Heart right ventricle (tissue), 16 donors: ENCODE data around the gene LINC01488. TPM values are rescaled to one million over a fixed set of nuclear protein-coding genes. Genes with fewer than 3 reads are reported as not detected.

Experiments
- ATAC-seq, 8 donors: fragments of 200-7000 bp; cut with Tn5 transposase; one replicate each; pipeline ENCODE4 v1.9.1; 2020; ENCODE audit warnings: mild to moderate bottlenecking in 8 of 8, moderate library complexity in 8 of 8, moderate number of reproducible peaks in 1 of 8
- DNase-seq, 2 donors: peaks; one replicate each; pipeline ENCODE4 v3.0.0-alpha.2; 2020
- H3K27ac ChIP-seq, 10 donors: fragments of 200-600 bp; sonication (generic) in 2 of 10; one replicate each; pipeline versions ENCODE4 v1.5.0 to v1.8.0; 2020 to 2022; ENCODE audit warnings: mild to moderate bottlenecking in 3 of 10
- H3K27me3 ChIP-seq, 7 donors: fragments of 200-600 bp; one replicate each; pipeline ENCODE4 v1.8.0; 2021 to 2022; ENCODE audit warnings: mild to moderate bottlenecking in 2 of 7
- H3K36me3 ChIP-seq, 9 donors: fragments of 200-600 bp; sonication (generic) in 1 of 9; one replicate each; pipeline versions ENCODE4 v1.5.0 to v1.8.0; 2020 to 2022; ENCODE audit warnings: mild to moderate bottlenecking in 2 of 9
- H3K4me1 ChIP-seq, 9 donors: fragments of 200-600 bp; sonication (generic) in 1 of 9; one replicate each; pipeline versions ENCODE4 v1.5.0 to v1.8.0; 2020 to 2022; ENCODE audit warnings: mild to moderate bottlenecking in 4 of 9
- H3K4me3 ChIP-seq, 10 donors: fragments of 200-600 bp; sonication (generic) in 2 of 10; one replicate each; pipeline versions ENCODE4 v1.5.0 to v1.8.0; 2020 to 2022; ENCODE audit warnings: mild to moderate bottlenecking in 7 of 10, moderate library complexity in 2 of 10
- H3K9me3 ChIP-seq, 11 donors: fragments of 200-600 bp in 10 of 11; sonication (generic) in 2 of 11; one replicate each; pipeline versions ENCODE4 v1.5.0 to v1.8.0; 2013 to 2022; ENCODE audit warnings: mild to moderate bottlenecking in 2 of 11, control low read depth in 1 of 11, moderate library complexity in 1 of 11
- WGBS, 2 donors: extraction: QIAGEN DNeasy Blood & Tissue Kit; methylation state at CpG; one replicate each; pipeline ENCODE4 v1.1.7; 2013; ENCODE audit warnings: inconsistent platforms in 1 of 2; 5-methylcytosine and 5-hydroxymethylcytosine counted together
- intact Hi-C, 10 donors: fragments of 100-400 bp; cut with DNase I; formaldehyde crosslinking; loops; one replicate each; pipeline versions ENCODE4 v1.11.1 to v1.14.2; 2022
- polyA plus RNA-seq, 2 donors: library from polyadenylated mRNA; stranded (reverse); fragments of 200-250 nt; gene quantifications; one replicate each; pipeline ENCODE4 v1.2.3, GENCODE V29; 2013
- total RNA-seq, 10 donors: library from RNA; stranded (reverse); fragmentation: NEBNext Ultra II Directional in 3 of 10; extraction: Animal tissue kit (Norgen Biotek cat#: 25700) in 3 of 10; gene quantifications; one replicate each; pipeline versions ENCODE4 v1.2.1 to v1.2.4, GENCODE V29; 2021 to 2023
- TF ChIP-seq, protein P1 (sequence below), 9 donors: fragments of 200-600 bp; sonication (generic) in 2 of 9; IDR thresholded peaks; one replicate each; pipeline versions ENCODE4 v1.5.0 to v1.8.0; 2021 to 2022; ENCODE audit warnings: antibody characterized with exemption in 9 of 9, mild to moderate bottlenecking in 5 of 9, moderate library complexity in 1 of 9
- donor health status: Arrhythmogenic right ventricular cardiomyopathy.
- donor health status: ischemic (EF 13 %, LVEDD 7.1; RV severe dilation, severe dysfunction).
- donor health status: healthy with polysubstance abuse.
- donor health status: DM: no; HTN: yes; CAD: no.
- donor health status: DM: no; HTN: no; CAD: no.
- donor health status: ischemic (EF 25% LVEDD 6.9; RV normal size, moderate dysfunction).
- donor health status: ischemic (EF 25% LVEDD 5.7; RV mildly dilated, moderate dysfunction).
- donor health status: healthy.
- donor health status: DM: yes; HTN: yes; CAD: no.
- donor health status: Ischemic cardiomyopathy.
- donor health status: ischemic (EF 35%, LVEDD 5.7; RV mildly dilated, moderate dysfunction).
- donor health status: nonischemic (EF 11% LVEDD 7.7; RV severe dilation, severe dysfunction).
- donor health status: DM: yes; HTN: yes; CAD: no.
- donor health status: PGD.
- donor health status: ischemic (EF 29% LVEDD 5.4; RV normal size, mild dysfunction).
- donor health status: nonischemic (EF 23%, LVEDD 6.1; RV moderate dilation, normal function).

LINC01488 gene
- total and polyA plus RNA-seq, 12 donors: 0.03 to 0.59 (median 0.15) TPM; not detected in 4

DNA sequence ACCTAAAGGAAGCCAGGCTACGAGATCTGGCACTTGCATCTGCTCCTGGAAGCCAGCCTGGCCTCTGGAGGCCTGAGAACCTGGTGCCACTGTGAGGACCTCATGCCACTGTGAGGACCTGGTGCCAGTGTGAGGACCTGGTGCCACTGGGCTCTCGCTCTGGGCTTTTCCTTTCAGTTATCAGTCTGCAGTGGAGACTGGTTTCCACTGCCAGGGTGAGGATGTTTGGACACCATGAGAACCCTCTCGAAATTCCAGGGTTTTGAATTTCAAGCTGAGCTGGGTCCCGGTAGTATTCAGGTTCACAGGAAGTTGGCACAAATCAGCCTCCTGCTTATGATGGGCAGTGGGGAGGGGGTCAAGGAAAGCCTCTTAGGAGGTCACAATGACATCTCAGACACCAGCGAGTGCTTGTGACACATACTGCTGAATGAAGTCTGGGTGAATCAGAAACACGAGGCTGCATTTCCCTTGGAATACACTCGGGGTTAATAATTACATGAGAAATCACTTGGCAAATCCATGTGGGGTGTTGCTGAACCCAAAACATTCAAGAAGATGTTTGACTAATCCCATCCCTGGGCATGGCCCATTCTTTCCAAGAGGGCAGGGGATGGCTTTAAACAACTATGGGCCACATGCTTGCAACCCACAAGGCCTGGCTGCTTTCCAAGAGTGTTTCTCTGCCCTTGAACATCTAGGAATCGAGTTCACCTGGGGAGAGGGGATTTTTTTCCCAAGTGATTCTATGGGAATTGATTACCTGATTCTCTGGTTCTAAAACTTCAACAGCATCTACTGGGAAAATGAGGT is 60.2 kb downstream of the LINC01488 start:
- H3K4me3 ChIP-seq: no peak overlapping the region
- H3K27me3 ChIP-seq: peaks cover 0 to 7% (median 0%) of the 10 kb centered on the region in 7 donors
- ATAC-seq (no peak), DNase-seq (no peak)
- no peaks in the 10 kb centered on the region for H3K36me3 ChIP-seq
- intact Hi-C loops: loop anchor here in 1 of 10 donors (10.0 kb wide), 1 partner anchor 97 kb away; no protein-coding TSS in a partner anchor
- no peaks in the 10 kb centered on the region for H3K9me3 ChIP-seq
- 60 to 61% methylated on average over 8 of the region's 8 CpGs for WGBS, 2 donors
- TF ChIP-seq, protein P1, sequence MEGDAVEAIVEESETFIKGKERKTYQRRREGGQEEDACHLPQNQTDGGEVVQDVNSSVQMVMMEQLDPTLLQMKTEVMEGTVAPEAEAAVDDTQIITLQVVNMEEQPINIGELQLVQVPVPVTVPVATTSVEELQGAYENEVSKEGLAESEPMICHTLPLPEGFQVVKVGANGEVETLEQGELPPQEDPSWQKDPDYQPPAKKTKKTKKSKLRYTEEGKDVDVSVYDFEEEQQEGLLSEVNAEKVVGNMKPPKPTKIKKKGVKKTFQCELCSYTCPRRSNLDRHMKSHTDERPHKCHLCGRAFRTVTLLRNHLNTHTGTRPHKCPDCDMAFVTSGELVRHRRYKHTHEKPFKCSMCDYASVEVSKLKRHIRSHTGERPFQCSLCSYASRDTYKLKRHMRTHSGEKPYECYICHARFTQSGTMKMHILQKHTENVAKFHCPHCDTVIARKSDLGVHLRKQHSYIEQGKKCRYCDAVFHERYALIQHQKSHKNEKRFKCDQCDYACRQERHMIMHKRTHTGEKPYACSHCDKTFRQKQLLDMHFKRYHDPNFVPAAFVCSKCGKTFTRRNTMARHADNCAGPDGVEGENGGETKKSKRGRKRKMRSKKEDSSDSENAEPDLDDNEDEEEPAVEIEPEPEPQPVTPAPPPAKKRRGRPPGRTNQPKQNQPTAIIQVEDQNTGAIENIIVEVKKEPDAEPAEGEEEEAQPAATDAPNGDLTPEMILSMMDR (IDR thresholded peaks at IDR 0.05): no peak
- peaks cover 0 to 44% (median 36%) of the 10 kb centered on the region in 9 donors for H3K4me1 ChIP-seq
- H3K27ac ChIP-seq: peak overlapping the region in 1 of 10 donors; percentile 85

DNA sequence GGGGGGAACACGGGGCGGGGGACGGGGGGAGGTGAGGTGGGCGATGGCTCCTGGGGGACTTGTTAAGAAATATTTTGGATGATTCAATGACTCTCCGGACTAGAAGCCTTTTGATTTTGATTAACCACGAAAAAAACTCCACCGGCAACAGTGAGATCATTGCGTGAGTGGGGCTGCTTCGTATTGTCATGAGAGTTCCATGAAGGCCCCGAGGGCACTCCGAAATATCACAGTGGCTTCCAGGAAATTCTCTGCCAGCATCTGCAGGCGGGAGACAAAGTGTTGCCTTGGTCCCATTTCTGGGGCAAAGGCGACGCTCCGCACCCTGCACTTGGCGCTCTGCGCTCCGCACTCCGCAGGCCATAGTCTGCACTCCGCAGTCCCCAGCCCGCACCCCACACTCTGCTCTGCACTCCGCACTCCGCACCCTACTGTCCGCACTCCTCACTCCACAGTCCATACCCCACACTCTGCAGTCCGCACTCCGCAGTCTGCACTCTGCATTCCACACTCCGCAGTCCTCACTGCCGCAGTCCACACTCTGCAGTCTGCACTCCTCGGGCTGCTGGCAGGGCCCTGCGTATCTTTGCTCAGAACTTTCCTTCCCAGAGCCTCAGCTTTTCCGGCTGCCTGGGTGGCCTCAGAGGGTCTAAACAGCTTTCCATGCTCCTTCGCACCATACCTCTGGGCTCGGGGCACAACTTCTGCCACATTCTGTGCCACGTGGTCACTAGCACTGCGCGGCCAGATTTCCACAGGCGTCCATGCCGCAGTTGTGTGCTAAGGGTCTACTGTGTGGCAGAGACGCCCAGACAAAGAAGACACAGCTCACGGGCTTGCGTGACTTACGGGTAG is 61.1 kb downstream of the LINC01488 start:
- Histone ChIP-seq H3K36me3 (no peaks in the 10 kb centered on the region), H3K4me1 (peaks cover 0 to 44% (median 36%) of the 10 kb centered on the region in 9 donors), H3K27me3 (peaks cover 0 to 7% (median 0%) of the 10 kb centered on the region in 7 donors), H3K4me3 (no peak overlapping the region), H3K9me3 (no peaks in the 10 kb centered on the region), H3K27ac (no peak overlapping the region)
- ATAC-seq (no peak), DNase-seq (no peak)
- intact Hi-C loops: loop anchor here in 1 of 10 donors (10.0 kb wide), 1 partner anchor 98 kb away; no protein-coding TSS in a partner anchor
- TF ChIP-seq, protein P1 (IDR thresholded peaks at IDR 0.05): no peak
- 89 to 91% methylated on average over 42 of the region's 42 CpGs for WGBS, 2 donors

Other genes with a start within 250 kb of the LINC01488 start
- gene MYEOV, start 187.5 kb upstream of the LINC01488 start, total RNA-seq: not detected
- under 1 TPM in 1 of 2 donors, not detected in 1; 0.07 TPM for gene MYEOV, start 187.5 kb upstream of the LINC01488 start, polyA plus RNA-seq
- gene CCND1, start 159.5 kb downstream of the LINC01488 start, total RNA-seq: 100 to 1,000 TPM in 9 of 10 donors, 10 to 100 TPM in 1; 88.8 to 292 (median 189) TPM
- gene CCND1, start 159.5 kb downstream of the LINC01488 start, polyA plus RNA-seq: 10 to 100 TPM; 11.4 to 30.4 TPM
- 1 to 10 TPM; 7.0 to 9.7 (median 8.1) TPM for gene LTO1, start 193.7 kb downstream of the LINC01488 start, total RNA-seq
- 10 to 100 TPM; 10.9 to 22.6 TPM for gene LTO1, start 193.7 kb downstream of the LINC01488 start, polyA plus RNA-seq
- not detected for gene FGF19, start 222.4 kb downstream of the LINC01488 start, total RNA-seq
- gene FGF19, start 222.4 kb downstream of the LINC01488 start, polyA plus RNA-seq: not detected